H9 (cell line): ENCODE measurements around the gene FCRL5. TPM values are rescaled to one million over a fixed set of nuclear protein-coding genes. Genes with fewer than 3 reads are reported as not detected.

ENCODE experiments used
- DNase-seq: peaks from one replicate; pipeline ENCODE4 v3.0.0-alpha.2; 2017
- H2AFZ ChIP-seq: one replicate; pipeline ENCODE4 v1.6.1; 2013; ENCODE audit warnings: mild to moderate bottlenecking, low read length, control low read depth, moderate library complexity
- H2AK5ac ChIP-seq: 2 replicates; pipeline ENCODE4 v1.6.1; 2013; ENCODE audit warnings: low read length, control low read depth, mixed read lengths; ENCODE audit not compliant: insufficient read length
- H2BK120ac ChIP-seq: one replicate; pipeline ENCODE4 v1.6.1; 2013; ENCODE audit warnings: low read depth, mild to moderate bottlenecking, low read length, control low read depth, inconsistent platforms; ENCODE audit not compliant: poor library complexity, severe bottlenecking
- H2BK12ac ChIP-seq: 2 replicates; pipeline ENCODE4 v1.6.1; 2013; ENCODE audit warnings: low read length, control low read depth, mixed read lengths, low read depth; ENCODE audit not compliant: insufficient read length
- H2BK15ac ChIP-seq: 2 replicates; pipeline ENCODE4 v1.6.1; 2013; ENCODE audit warnings: low read depth, low read length, control low read depth
- H2BK20ac ChIP-seq: one replicate; pipeline ENCODE4 v1.6.1; 2013; ENCODE audit warnings: low read depth, mild to moderate bottlenecking, low read length, control low read depth, inconsistent platforms; ENCODE audit not compliant: poor library complexity, severe bottlenecking
- H2BK5ac ChIP-seq: 2 replicates; pipeline ENCODE4 v1.6.1; 2013; ENCODE audit warnings: low read length, control low read depth, mixed read lengths; ENCODE audit not compliant: insufficient read length
- H3K14ac ChIP-seq: 2 replicates; pipeline ENCODE4 v1.6.1; 2013; ENCODE audit warnings: low read length, control low read depth; ENCODE audit not compliant: insufficient read depth
- H3K18ac ChIP-seq: 2 replicates; pipeline ENCODE4 v1.6.1; 2013; ENCODE audit warnings: low read depth, mild to moderate bottlenecking, mixed read lengths, low read length, control low read depth; ENCODE audit not compliant: insufficient read length
- H3K23ac ChIP-seq: 2 replicates; pipeline ENCODE4 v1.6.1; 2013; ENCODE audit warnings: low read length, control low read depth, mixed read lengths, low read depth; ENCODE audit not compliant: insufficient read length
- H3K23me2 ChIP-seq: 2 replicates; pipeline ENCODE4 v1.6.1; 2013; ENCODE audit warnings: low read depth, mild to moderate bottlenecking, mixed read lengths, low read length, control low read depth; ENCODE audit not compliant: insufficient read length, poor library complexity, severe bottlenecking
- H3K27ac ChIP-seq: 2 replicates; pipeline ENCODE4 v1.5.1; 2013; ENCODE audit warnings: low read length, control low read depth, mixed read lengths, low read depth; ENCODE audit not compliant: insufficient read length
- H3K27me3 ChIP-seq: 2 replicates; pipeline ENCODE4 v1.6.1; 2013; ENCODE audit warnings: low read length, control low read depth, inconsistent platforms; ENCODE audit not compliant: insufficient read depth
- H3K4ac ChIP-seq: 2 replicates; pipeline ENCODE4 v1.6.1; 2013; ENCODE audit warnings: low read depth, mild to moderate bottlenecking, control low read depth, inconsistent platforms, low read length, moderate library complexity
- H3K4me1 ChIP-seq: 2 replicates; pipeline ENCODE4 v1.6.1; 2013; ENCODE audit warnings: low read length, control low read depth, inconsistent platforms; ENCODE audit not compliant: insufficient read depth
- H3K4me2 ChIP-seq: 2 replicates; pipeline ENCODE4 v1.6.1; 2013; ENCODE audit warnings: low read length, control low read depth, mixed read lengths; ENCODE audit not compliant: insufficient read length, insufficient read depth
- H3K56ac ChIP-seq: 2 replicates; pipeline ENCODE4 v1.6.1; 2013; ENCODE audit warnings: low read depth, mild to moderate bottlenecking, mixed read lengths, low read length, control low read depth; ENCODE audit not compliant: insufficient read length
- H3K79me1 ChIP-seq: 2 replicates; pipeline ENCODE4 v1.6.1; 2013; ENCODE audit warnings: low read depth, mild to moderate bottlenecking, moderate library complexity, low read length, control low read depth, inconsistent platforms; ENCODE audit not compliant: insufficient read depth, poor library complexity, severe bottlenecking
- H3K79me2 ChIP-seq: 2 replicates; pipeline ENCODE4 v1.6.1; 2013; ENCODE audit warnings: low read length, control low read depth, inconsistent platforms; ENCODE audit not compliant: insufficient read depth
- H3K9ac ChIP-seq: 2 replicates; pipeline ENCODE4 v1.6.1; 2013; ENCODE audit warnings: low read length, control low read depth, mixed read lengths; ENCODE audit not compliant: insufficient read length; ENCODE audit errors: extremely low read depth
- H3K9me3 ChIP-seq: one replicate; pipeline ENCODE4 v1.6.1; 2013; ENCODE audit warnings: low read depth, low read length, inconsistent platforms; ENCODE audit not compliant: control insufficient read depth
- H3T11ph ChIP-seq: one replicate; pipeline ENCODE4 v1.6.1; 2013; ENCODE audit warnings: mild to moderate bottlenecking, low read length, control low read depth, inconsistent platforms
- H4K20me1 ChIP-seq: one replicate; pipeline ENCODE4 v1.6.1; 2013; ENCODE audit not compliant: control insufficient read depth, insufficient read length, insufficient read depth
- H4K5ac ChIP-seq: 2 replicates; pipeline ENCODE4 v1.6.1; 2013; ENCODE audit warnings: low read depth, mild to moderate bottlenecking, mixed read lengths, low read length, control low read depth; ENCODE audit not compliant: insufficient read length
- H4K8ac ChIP-seq: replicated peaks from 2 replicates; pipeline ENCODE4 v1.6.1; 2013; ENCODE audit warnings: low read length, control low read depth, mixed read lengths, low read depth; ENCODE audit not compliant: insufficient read length
- H4K91ac ChIP-seq: 2 replicates; pipeline ENCODE4 v1.6.1; 2013; ENCODE audit warnings: low read depth, mild to moderate bottlenecking, moderate library complexity, mixed read lengths, low read length, control low read depth; ENCODE audit not compliant: insufficient read length
- H3K27ac Mint-ChIP-seq, 3 experiments: 2 replicates in 2 of 3; 3 replicates in 1 of 3; pipeline ENCODE4 v1.8.0; 2020 to 2021; ENCODE audit warnings: mixed read lengths in 3 of 3, mild to moderate bottlenecking in 1 of 3, moderate library complexity in 1 of 3
- H3K27me3 Mint-ChIP-seq: 2 replicates; pipeline ENCODE4 v1.8.0; 2021; ENCODE audit warnings: low read depth, mild to moderate bottlenecking, moderate library complexity, mixed read lengths
- H3K36me3 Mint-ChIP-seq, 3 experiments: 2 replicates in 2 of 3; 3 replicates in 1 of 3; pipeline ENCODE4 v1.8.0; 2020 to 2021; ENCODE audit warnings: low read depth in 3 of 3, mixed read lengths in 3 of 3; ENCODE audit not compliant: insufficient read depth in 1 of 3
- H3K4me1 Mint-ChIP-seq, 2 experiments: 2 replicates each; pipeline ENCODE4 v1.8.0; 2020; ENCODE audit warnings: mixed read lengths in 2 of 2
- H3K4me3 Mint-ChIP-seq, 2 experiments: 2 replicates in 1 of 2; 3 replicates in 1 of 2; pipeline ENCODE4 v1.8.0; 2020 to 2021; ENCODE audit warnings: mild to moderate bottlenecking in 2 of 2, mixed read lengths in 2 of 2, moderate library complexity in 1 of 2
- H3K9me3 Mint-ChIP-seq, 2 experiments: 2 replicates in 1 of 2; 3 replicates in 1 of 2; pipeline ENCODE4 v1.8.0; 2020; ENCODE audit warnings: mild to moderate bottlenecking in 2 of 2, mixed read lengths in 2 of 2, moderate library complexity in 1 of 2
- WGBS: extraction: QIAGEN DNeasy Blood & Tissue Kit; methylation state at CpG from one replicate; pipeline ENCODE4 v1.1.7; 2013; ENCODE audit warnings: missing lambda C conversion rate, low lambda C conversion rate, mixed read lengths; ENCODE audit not compliant: insufficient read length; ENCODE audit errors: extremely low coverage; 5-methylcytosine and 5-hydroxymethylcytosine counted together
- total RNA-seq: library from RNA; stranded (reverse); gene quantifications from 2 replicates; pipeline ENCODE4 v1.2.1, GENCODE V29; 2021
- TF ChIP-seq, protein P1 (sequence below): fragments of 200-600 bp; sonication (generic); conservative IDR thresholded peaks from 3 replicates; pipeline ENCODE4 v1.8.0; 2021; ENCODE audit warnings: antibody characterized with exemption, mild to moderate bottlenecking

The FCRL5 gene
- total RNA-seq, 1 experiment from 2014 or later, result 0.98 TPM

GRCh38 chr1:157532569-157532968 is 19.7 kb downstream of the FCRL5 start:
- Mint-ChIP-seq H3K36me3 (peaks cover 14 to 16% (median 15%) of the 10 kb centered on the region in 3 experiments), H3K4me3 (no peak overlapping the region), H3K27ac (no peak overlapping the region), H3K4me1 (peaks cover 0 to 5% of the 10 kb centered on the region in 2 experiments; a peak in 2 of 4 replicates), H3K9me3 (peaks cover 16 to 17% of the 10 kb centered on the region in 2 experiments), H3K27me3 (no peaks in the 10 kb centered on the region)
- Histone ChIP-seq H3K79me2 (no peaks in the 10 kb centered on the region), H2BK15ac (no peak overlapping the region), H3K27me3 (no peaks in the 10 kb centered on the region), H3K18ac (no peak overlapping the region), H3T11ph (no peak overlapping the region), H4K8ac (no peak overlapping the region), H2BK5ac (no peak overlapping the region), H3K4ac (no peak overlapping the region), H3K23ac (no peak overlapping the region), H3K79me1 (no peaks in the 10 kb centered on the region), H3K4me1 (no peaks in the 10 kb centered on the region), H3K9me3 (no peaks in the 10 kb centered on the region), H2BK120ac (no peak overlapping the region), H3K9ac (no peak overlapping the region), H3K56ac (no peak overlapping the region), H4K20me1 (no peaks in the 10 kb centered on the region), H4K5ac (no peak overlapping the region), H3K4me2 (no peak overlapping the region), H3K14ac (no peak overlapping the region), H2AFZ (no peak overlapping the region), H3K23me2 (no peaks in the 10 kb centered on the region), H2BK12ac (no peak overlapping the region), H3K27ac (no peak overlapping the region), H2BK20ac (no peak overlapping the region), H2AK5ac (no peak overlapping the region), H4K91ac (no peak overlapping the region)
- no peak for DNase-seq
- WGBS, result no CpG with 5 or more reads among the region's 3 CpGs
- TF ChIP-seq, protein P1, sequence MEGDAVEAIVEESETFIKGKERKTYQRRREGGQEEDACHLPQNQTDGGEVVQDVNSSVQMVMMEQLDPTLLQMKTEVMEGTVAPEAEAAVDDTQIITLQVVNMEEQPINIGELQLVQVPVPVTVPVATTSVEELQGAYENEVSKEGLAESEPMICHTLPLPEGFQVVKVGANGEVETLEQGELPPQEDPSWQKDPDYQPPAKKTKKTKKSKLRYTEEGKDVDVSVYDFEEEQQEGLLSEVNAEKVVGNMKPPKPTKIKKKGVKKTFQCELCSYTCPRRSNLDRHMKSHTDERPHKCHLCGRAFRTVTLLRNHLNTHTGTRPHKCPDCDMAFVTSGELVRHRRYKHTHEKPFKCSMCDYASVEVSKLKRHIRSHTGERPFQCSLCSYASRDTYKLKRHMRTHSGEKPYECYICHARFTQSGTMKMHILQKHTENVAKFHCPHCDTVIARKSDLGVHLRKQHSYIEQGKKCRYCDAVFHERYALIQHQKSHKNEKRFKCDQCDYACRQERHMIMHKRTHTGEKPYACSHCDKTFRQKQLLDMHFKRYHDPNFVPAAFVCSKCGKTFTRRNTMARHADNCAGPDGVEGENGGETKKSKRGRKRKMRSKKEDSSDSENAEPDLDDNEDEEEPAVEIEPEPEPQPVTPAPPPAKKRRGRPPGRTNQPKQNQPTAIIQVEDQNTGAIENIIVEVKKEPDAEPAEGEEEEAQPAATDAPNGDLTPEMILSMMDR, result no peak
